ENCODE data around the gene DNAJC5.
"Not testable (repeated sequence)": the region's sequence is repeated elsewhere in the genome, so short reads cannot be mapped to it uniquely, and the experiment has no call there.

The DNAJC5 gene

DNA sequence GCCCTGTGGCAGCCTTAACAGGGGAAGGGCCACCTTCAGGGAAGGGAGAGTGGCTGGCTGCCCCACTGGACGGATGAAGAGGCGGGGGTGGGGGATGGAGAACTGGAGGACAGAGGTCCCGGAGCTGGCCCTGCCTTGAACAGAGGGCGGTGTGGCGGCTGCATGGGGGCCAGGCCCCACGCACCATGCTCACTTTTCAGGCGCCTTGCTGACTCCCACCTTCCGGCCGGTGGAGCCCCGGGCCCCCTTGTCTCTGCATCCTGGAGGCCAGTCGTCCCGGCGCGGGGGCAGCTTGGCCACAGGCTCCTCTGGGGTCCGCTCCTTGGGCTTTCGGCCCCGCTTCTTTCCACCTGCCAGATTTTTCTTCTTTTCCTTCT lies 64.8 kb downstream of the DNAJC5 start:
- H3K4me3 Mint-ChIP-seq: no peak overlapping the region
- H3K9me3 Mint-ChIP-seq: no peaks in the 10 kb centered on the region
- H3K27me3 Mint-ChIP-seq: no peaks in the 10 kb centered on the region
- ATAC-seq (replicated peaks): no peak
- DNase-seq: no peak
- peaks cover 17 to 21% of the 10 kb centered on the region in 2 donors for H3K4me1 Mint-ChIP-seq
- H3K36me3 Mint-ChIP-seq: peaks cover 24 to 27% of the 10 kb centered on the region in 2 donors
- no peak overlapping the region for H3K27ac Mint-ChIP-seq

DNA sequence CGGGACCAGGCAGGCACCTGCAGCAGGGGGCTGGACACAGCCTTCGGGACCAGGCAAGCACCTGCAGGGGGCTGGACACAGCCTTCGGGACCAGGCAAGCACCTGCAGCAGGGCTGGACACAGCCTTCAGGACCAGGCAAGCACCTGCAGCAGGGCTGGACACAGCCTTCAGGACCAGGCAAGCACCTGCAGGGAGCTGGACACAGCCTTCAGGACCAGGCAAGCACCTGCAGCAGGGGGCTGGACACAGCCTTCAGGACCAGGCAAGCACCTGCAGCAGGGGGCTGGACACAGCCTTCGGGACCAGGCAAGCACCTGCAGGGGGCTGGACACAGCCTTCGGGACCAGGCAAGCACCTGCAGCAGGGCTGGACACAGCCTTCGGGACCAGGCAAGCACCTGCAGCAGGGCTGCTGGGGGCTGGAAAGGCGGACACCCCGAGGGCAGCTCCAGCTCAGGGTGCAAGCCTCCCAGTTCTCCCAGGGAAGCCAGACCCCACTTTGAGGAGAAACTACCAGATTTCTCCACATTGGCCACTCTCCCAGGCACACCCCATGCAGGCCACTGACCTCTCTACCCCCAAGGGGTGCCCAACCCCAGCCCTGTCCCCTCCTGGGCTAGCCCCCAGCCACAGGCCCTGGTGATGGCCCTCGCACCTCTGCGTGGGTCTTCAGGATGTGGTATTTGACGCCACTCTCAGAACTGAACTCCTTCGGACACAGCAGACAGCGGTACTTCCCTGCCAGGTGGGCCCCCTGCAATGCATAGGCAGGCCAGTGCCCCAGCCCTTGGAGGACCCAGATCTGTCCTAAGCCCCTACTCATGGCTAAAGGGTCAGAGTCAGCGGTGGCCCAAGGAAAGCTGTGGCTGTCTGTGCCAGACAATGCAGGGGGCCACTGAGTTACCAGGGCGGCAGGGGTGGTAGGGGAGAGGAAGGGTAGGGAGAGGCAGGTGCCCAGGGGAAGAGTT lies 66.0 kb downstream of the DNAJC5 start:
- H3K4me3 Mint-ChIP-seq; ATAC-seq (replicated peaks); H3K27ac Mint-ChIP-seq; H3K27me3 Mint-ChIP-seq; DNase-seq; H3K9me3 Mint-ChIP-seq: not testable (repeated sequence)
- Mint-ChIP-seq H3K4me1 (peaks cover 13 to 14% of the 10 kb centered on the region in 2 donors), H3K36me3 (peaks cover 25 to 28% of the 10 kb centered on the region in 2 donors)

DNA sequence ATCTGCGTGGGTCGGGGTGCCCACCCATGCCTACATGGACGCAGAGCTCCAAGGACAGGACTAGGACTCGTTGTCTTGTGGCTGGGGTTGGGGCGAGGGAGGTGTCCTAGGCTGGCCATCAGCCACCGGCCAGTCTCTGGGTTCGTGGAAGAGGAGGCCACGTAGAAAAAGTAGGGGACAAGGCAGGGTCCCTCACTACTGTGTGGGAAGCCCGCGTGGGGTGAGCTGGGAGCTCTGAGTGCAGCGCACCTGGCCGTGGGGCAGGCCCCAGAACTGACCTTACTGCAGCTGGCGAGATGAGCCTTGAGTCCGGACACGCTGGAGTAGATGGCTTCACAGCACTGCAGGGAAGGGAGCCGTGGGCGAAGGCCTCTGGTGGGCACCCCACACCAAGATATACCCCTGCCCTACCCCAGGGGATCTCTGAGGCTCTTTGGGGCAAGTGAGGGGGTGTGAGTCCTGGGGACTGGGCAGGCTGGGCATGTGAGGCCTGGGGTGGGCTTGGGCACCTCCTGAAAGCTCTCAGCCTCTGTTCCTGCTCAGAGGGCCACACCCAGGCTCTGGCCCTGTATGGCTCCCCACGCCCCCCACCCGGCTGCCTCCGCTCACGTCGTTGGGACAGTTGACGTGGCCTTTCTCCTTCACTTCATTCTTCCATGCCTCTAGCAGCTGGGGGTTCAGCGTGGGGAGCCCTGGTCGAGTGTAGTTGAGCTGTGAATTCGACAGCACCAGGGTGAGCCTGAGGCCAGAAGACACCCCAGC lies 66.9 kb downstream of the DNAJC5 start:
- H3K27me3 Mint-ChIP-seq: no peaks in the 10 kb centered on the region
- no peak for ATAC-seq (replicated peaks)

DNA sequence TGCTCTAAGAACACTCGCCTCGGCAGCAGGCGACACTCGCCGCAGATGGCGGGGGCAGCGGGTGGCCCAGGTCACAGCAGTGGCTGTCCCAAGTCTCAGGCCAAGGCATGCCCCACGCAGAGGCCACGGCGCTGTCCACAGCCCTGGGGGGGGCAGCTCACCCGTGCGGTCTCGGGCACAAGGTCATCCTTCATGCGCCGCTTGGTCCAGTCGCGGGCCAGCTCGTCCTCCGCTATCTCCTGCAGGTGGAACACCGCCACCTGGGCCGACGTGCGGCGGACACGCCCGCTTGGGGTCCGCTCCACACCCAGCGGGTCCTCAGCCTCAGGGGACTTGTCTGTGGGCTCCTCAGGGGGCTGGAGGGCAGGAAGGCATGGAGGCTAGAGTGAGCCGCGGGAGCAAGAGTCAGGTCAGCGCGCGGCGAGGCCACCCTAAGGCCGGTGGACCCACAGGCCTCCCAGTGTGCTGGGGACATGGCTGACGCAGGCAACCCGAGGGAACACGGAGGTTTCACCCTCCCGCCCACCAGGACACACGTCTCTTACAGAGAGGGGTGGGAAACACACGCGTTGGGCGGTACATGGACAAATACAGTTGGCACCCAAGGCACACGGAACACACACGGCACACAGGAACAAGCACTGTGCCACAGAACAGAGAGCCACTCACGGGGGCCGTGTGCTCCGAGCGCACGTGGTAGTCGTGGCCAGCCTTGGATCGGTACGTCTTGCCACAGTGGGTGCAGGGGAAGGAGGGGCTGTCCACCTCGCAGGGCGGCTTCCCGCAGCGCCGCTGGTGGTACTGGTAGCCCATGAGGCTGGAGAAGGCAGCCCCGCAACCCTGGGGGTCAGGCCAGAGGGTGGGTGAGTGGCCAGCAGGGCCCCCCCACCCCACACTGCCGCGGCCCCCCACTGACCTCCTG lies 67.8 kb downstream of the DNAJC5 start:
- no peak for DNase-seq
- Mint-ChIP-seq H3K9me3 (peaks cover 3 to 4% of the 10 kb centered on the region in 2 donors), H3K36me3 (peaks cover 32 to 34% of the 10 kb centered on the region in 2 donors), H3K27ac (peak overlapping the region; percentile 51), H3K4me1 (peaks cover 4 to 7% of the 10 kb centered on the region in 2 donors), H3K27me3 (no peaks in the 10 kb centered on the region), H3K4me3 (peak overlapping the region in 1 of 2 donors; percentile 5)
- ATAC-seq (replicated peaks): no peak

More for the DNA sequence above, 66.9 kb downstream of the DNAJC5 start:
- Mint-ChIP-seq H3K27ac (peak overlapping the region; percentile 31), H3K36me3 (peaks cover 31 to 32% of the 10 kb centered on the region in 2 donors), H3K9me3 (peaks cover 3 to 4% of the 10 kb centered on the region in 2 donors), H3K4me3 (peak overlapping the region in 1 of 2 donors; percentile 5), H3K4me1 (peaks cover 13% of the 10 kb centered on the region in 2 donors)
- no peak for DNase-seq

DNA sequence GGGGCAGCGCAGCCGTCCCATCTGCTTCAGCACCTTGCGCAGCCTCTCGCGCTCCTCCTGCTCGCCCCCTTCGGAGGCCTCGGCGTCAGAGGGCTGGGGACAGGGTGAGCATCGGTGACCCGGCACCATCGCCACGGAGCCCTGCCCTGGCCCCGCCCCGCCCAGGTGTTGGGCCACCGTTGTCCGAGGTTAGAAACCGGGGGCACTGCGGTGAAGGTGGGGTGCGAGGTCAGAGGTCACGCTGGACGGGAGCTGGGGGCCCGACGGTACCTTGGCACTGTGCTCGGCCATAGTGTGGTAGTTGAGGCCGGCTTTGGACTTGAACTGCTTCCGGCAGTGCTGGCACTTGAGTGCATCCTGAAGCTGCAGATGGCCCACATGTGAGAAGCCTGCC lies 68.4 kb downstream of the DNAJC5 start:
- DNase-seq: no peak
- no peak for ATAC-seq (replicated peaks)
- H3K27me3 Mint-ChIP-seq: no peaks in the 10 kb centered on the region
- H3K4me3 Mint-ChIP-seq: no peak overlapping the region
- peaks cover 32 to 35% of the 10 kb centered on the region in 2 donors for H3K36me3 Mint-ChIP-seq
- H3K27ac Mint-ChIP-seq: no peak overlapping the region
- H3K9me3 Mint-ChIP-seq: peaks cover 3 to 4% of the 10 kb centered on the region in 2 donors
- peaks cover 1 to 3% of the 10 kb centered on the region in 2 donors for H3K4me1 Mint-ChIP-seq

DNA sequence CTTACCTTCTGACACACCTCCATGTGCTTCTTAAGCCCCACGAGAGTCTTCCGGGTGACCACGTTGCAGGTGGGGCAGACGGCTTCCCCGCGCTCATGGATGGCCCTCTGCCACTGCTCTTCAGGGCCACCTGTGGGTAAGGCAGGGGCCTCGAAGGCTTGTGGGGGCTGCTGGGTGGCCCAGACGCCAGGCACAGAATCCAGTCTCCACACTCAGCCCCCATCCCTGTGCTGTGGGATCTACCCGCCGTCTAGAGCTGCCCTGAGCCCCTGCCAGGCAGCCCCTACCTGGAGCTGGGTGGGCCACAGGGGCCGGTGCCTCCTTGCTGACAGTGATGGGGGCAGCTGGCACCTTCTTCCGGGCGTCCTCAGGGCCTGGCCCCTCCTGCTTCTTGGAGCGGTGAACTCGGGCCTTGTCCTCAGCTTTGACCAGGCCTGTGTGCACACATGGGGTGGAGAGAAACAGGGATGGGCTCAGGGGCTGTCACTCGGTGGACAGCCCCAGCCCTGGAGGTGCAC lies 68.9 kb downstream of the DNAJC5 start:
- Mint-ChIP-seq H3K4me1 (peaks cover 6% of the 10 kb centered on the region in 2 donors), H3K9me3 (peaks cover 3 to 4% of the 10 kb centered on the region in 2 donors), H3K36me3 (peaks cover 36 to 37% of the 10 kb centered on the region in 2 donors), H3K27me3 (no peaks in the 10 kb centered on the region), H3K27ac (no peak overlapping the region), H3K4me3 (no peak overlapping the region)
- ATAC-seq (replicated peaks): no peak
- DNase-seq: no peak

DNA sequence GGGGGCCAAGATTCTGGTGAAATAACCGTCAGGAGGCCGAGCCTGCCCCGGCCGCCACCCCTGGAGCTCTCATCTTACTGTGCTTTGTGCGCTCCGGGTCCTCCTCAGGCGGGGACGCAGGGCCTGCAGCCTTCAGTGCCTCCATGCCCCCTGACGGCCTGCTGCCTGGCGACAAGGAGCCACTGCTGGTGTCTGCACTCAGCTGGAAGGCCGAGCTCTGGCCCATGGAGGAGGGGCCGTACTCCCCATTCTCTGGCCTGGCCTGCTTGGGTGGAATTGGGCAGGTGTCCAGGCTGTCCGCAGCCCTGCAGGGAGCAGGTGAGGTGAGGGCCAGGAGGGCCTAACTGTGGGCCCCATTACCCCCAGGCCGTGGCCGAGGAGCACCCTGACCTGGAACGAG lies 69.5 kb downstream of the DNAJC5 start:
- Mint-ChIP-seq H3K9me3 (peaks cover 3 to 4% of the 10 kb centered on the region in 2 donors), H3K36me3 (peaks cover 33 to 36% of the 10 kb centered on the region in 2 donors), H3K27ac (no peak overlapping the region), H3K27me3 (no peaks in the 10 kb centered on the region), H3K4me1 (peaks cover 9% of the 10 kb centered on the region in 2 donors), H3K4me3 (no peak overlapping the region)
- DNase-seq: no peak
- no peak for ATAC-seq (replicated peaks)

DNA sequence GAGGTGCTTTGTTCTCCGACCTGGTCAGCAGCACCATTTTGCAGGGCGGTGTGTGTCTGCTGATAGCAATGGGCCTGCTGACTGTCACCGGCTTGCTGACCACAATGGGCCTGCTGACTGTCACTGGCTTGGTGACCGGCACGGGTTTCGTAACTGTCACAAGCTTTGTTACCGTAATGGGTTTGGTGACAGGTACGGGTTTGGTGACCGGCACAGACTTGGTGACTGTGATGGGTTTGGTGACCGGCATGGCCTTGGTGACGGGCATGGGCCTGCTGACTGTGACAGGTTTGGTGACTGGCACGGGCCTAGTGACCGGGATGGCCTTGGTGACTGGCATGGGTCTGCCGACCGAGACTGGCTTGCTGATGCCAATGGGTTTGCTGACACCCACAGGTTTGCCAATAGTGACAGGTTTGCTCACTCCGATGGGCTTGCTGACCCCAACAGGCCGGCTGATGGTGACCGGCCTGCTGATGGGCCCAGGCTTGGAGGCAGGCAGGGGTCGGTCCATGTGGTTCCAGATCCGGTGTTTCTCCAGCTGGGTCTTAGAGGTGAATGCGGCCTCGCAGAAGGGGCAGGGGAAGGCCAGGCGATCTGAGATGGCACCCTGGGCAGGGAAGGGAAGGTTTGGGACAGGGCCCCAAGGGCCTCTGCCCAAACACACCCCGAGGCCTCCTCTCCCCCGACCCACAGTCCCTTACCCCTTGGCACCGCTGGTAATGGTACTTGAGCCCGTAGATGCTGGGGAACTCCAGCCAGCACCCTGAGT lies 71.4 kb downstream of the DNAJC5 start:
- DNase-seq (no peak), ATAC-seq (replicated peaks) (no peak)
- Mint-ChIP-seq H3K9me3 (peaks cover 3 to 4% of the 10 kb centered on the region in 2 donors), H3K36me3 (peaks cover 31 to 33% of the 10 kb centered on the region in 2 donors), H3K27me3 (no peaks in the 10 kb centered on the region), H3K27ac (no peak overlapping the region), H3K4me3 (no peak overlapping the region), H3K4me1 (peaks cover 9% of the 10 kb centered on the region in 2 donors)

DNA sequence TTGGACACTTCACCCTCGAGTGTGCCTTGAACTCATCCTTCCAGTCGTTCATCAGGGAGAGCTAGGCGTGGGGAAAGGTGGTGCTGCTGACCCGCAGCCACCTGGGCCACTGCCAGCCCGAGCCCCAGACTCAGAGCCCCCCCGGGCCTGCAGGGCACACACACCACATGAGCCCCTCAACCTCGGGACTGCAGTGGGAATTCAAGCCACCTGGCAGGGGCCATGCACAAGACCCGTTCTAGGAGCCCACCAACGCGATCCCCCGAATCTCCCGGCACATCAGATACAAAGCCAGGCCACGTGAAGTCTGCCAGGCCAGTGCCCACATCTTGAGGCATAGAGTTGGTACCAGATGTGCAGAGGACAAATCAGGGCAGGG lies 72.0 kb downstream of the DNAJC5 start:
- Mint-ChIP-seq H3K9me3 (peaks cover 3 to 4% of the 10 kb centered on the region in 2 donors), H3K36me3 (peaks cover 28 to 30% of the 10 kb centered on the region in 2 donors), H3K27me3 (no peaks in the 10 kb centered on the region), H3K4me3 (no peak overlapping the region), H3K27ac (no peak overlapping the region), H3K4me1 (peaks cover 9% of the 10 kb centered on the region in 2 donors)
- DNase-seq (no peak), ATAC-seq (replicated peaks) (no peak)

DNA sequence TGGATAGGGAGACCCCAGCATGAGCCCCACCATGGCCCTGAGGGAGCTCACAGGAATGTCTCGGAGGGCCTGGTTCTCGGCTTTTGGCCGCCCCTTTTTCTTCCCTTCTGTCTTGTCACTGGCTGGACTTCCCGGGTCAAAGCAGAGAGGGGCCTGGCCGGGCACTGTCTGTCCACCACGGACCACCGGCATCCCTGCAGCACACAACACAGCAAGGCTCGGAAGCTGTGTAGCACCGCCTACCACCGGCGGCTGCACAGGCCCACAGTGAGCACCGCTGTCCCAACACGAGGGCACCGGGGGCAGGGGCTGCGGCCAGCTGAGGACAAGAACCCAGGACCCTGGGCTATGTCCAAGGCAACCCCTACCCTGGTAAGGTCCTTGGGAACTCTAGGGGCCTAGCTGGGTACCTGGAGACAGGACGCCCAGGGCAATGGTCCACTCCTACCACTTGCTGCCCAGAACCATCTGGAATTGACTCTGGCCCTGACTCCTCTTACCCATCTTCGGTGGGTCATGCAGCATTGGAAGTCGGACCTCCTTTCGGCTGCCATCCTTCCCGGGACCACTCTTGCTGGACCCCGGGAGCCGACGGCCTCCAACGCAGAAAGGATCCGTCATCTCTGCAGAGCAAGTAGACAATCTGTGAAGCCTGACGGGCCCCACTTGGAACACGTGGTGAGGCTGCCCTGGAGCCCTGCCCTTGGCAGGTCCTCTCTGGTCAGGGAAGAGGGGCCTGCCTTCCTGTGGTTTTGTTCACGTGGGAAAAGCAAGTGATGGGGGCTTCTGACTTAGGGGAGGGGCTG lies 72.6 kb downstream of the DNAJC5 start:
- no peak for ATAC-seq (replicated peaks)
- Mint-ChIP-seq H3K27ac (no peak overlapping the region), H3K9me3 (peaks cover 3 to 4% of the 10 kb centered on the region in 2 donors), H3K36me3 (peaks cover 24 to 26% of the 10 kb centered on the region in 2 donors), H3K4me1 (peaks cover 9% of the 10 kb centered on the region in 2 donors), H3K4me3 (no peak overlapping the region), H3K27me3 (no peaks in the 10 kb centered on the region)
- no peak for DNase-seq

DNA sequence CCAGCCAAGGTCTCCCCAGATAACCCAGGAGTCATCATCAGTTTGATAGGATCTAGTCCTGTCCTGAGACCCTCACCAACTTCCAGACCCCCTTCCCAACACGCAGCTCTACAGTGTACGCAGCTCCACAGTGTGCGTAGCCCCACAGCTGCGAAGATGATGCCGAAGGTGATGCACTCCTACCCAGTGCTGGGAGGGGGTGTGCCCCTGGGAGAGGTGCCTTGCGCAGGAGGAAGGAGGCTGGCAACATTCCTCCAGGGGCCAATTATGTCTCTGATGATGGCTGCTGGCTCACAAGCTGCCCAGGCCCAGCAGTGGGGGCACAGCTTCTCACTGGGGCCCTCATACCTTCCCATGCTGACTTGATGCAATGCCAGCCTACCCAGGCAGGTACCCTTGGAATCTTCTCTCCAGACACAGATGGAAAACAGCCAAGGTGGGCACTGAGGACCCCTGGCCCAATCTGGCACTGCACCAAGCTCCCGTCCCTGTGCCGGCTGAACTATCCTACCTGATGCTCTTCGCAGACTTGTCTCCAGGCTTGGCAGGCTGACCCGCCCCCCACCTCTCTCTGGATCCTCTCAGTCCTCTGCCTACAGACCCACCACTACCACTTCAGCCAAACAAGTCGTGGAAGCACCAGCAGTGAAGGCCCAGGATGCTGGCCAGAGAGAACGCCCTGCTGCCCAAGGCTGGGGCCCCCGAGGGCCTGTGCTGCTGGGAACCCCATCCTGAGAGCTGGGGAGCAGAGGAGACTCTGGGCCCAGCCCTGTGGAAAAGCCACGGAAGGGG lies 73.4 kb downstream of the DNAJC5 start:
- Mint-ChIP-seq H3K9me3 (peaks cover 3 to 4% of the 10 kb centered on the region in 2 donors), H3K27me3 (no peaks in the 10 kb centered on the region), H3K4me1 (peaks cover 9 to 12% of the 10 kb centered on the region in 2 donors), H3K36me3 (peaks cover 22 to 26% of the 10 kb centered on the region in 2 donors), H3K4me3 (peak overlapping the region; percentile 89 to 90), H3K27ac (peak overlapping the region; percentile 94)
- DNase-seq (no peak), ATAC-seq (replicated peaks) (no peak)
